Activated CD8-positive, alpha-beta memory T cell treated with anti-CD3 and anti-CD28 coated beads for 4 hours (primary cell): Measurements from ENCODE around the gene GIPR.

Source experiments
- DNase-seq, 2 donors: peaks; one replicate each; pipeline ENCODE4 v3.0.0-alpha.2; 2020; ENCODE audit warnings: low read depth in 2 of 2

The GIPR gene

GRCh38 chr19:45730368-45731288 is 62.6 kb downstream of the GIPR start, which contains the start of gene FBXO46:
Gene FBXO46, minus strand, starts transcription at chr19:45730896. Its CDS starts 17,401 bp downstream, at chr19:45713495.
- DNase-seq = peak; percentile 85 to 86
